Aorta (tissue), 5 donors: ENCODE data around the gene FAM43A. TPM values are rescaled to one million over a fixed set of nuclear protein-coding genes. Genes with fewer than 3 reads are reported as not detected.

Experiments used
- ATAC-seq: fragments of 200-7000 bp; cut with Tn5 transposase; one replicate; pipeline ENCODE4 v1.9.1; 2022; ENCODE audit warnings: moderate library complexity; ENCODE audit not compliant: low FRiP score
- DNase-seq, 2 donors: peaks; one replicate each; pipeline ENCODE4 v3.0.0-alpha.2; 2020
- H3K27ac ChIP-seq, 2 donors: one replicate each; pipeline ENCODE4 v1.5.1; 2013; ENCODE audit warnings: low read length in 2 of 2, mild to moderate bottlenecking in 2 of 2, moderate library complexity in 2 of 2, control low read depth in 1 of 2, inconsistent platforms in 1 of 2, low read depth in 1 of 2
- H3K27me3 ChIP-seq, 2 donors: one replicate each; pipeline ENCODE4 v1.6.1; 2013; ENCODE audit warnings: control low read depth in 1 of 2, low read length in 1 of 2, mild to moderate bottlenecking in 1 of 2, moderate library complexity in 1 of 2; ENCODE audit not compliant: insufficient read depth in 2 of 2, control insufficient read depth in 1 of 2
- H3K36me3 ChIP-seq, 2 donors: one replicate each; pipeline ENCODE4 v1.6.1; 2013; ENCODE audit warnings: control low read depth in 1 of 2, low read length in 1 of 2, mild to moderate bottlenecking in 1 of 2; ENCODE audit not compliant: insufficient read depth in 2 of 2, control insufficient read depth in 1 of 2
- H3K4me1 ChIP-seq, 2 donors: one replicate each; pipeline ENCODE4 v1.6.1; 2013; ENCODE audit warnings: low read length in 2 of 2, control low read depth in 1 of 2, mild to moderate bottlenecking in 1 of 2, moderate library complexity in 1 of 2; ENCODE audit not compliant: insufficient read depth in 2 of 2, control insufficient read depth in 1 of 2
- H3K4me3 ChIP-seq, 2 donors: one replicate each; pipeline ENCODE4 v1.5.1; 2013; ENCODE audit warnings: low read length in 2 of 2, control low read depth in 1 of 2, mild to moderate bottlenecking in 1 of 2
- H3K9me3 ChIP-seq: one replicate; pipeline ENCODE4 v1.6.1; 2013; ENCODE audit warnings: mild to moderate bottlenecking, low read length; ENCODE audit not compliant: control insufficient read depth
- WGBS, 2 donors: extraction: QIAGEN DNeasy Blood & Tissue Kit; methylation state at CpG; one replicate each; pipeline ENCODE4 v1.1.7; 2013; 5-methylcytosine and 5-hydroxymethylcytosine counted together
- intact Hi-C, 2 donors: fragments of 100-400 bp; cut with DNase I; formaldehyde crosslinking; loops; one replicate each; pipeline versions ENCODE4 v1.14.2 to v1.15.0; 2022
- polyA plus RNA-seq, 2 donors: library from polyadenylated mRNA; stranded (reverse); fragments of 200-250 nt; gene quantifications; one replicate each; pipeline ENCODE4 v1.2.3, GENCODE V29; 2013
- total RNA-seq, 2 donors: library from RNA; stranded (reverse); fragmentation: NEBNext Ultra II Directional; extraction: Animal tissue kit (Norgen Biotek cat#: 25700); gene quantifications; one replicate each; pipeline ENCODE4 v1.2.1, GENCODE V29; 2021
- donor health status: healthy with polysubstance abuse.
- donor health status: Bipolar disorder and iron deficiency.
- donor health status: DM: no; HTN: no; CAD: no.
- donor health status: DM: no; HTN: no; CAD: no.
- donor health status: DM: yes; HTN: yes; CAD: no.

The FAM43A gene
- total and polyA plus RNA-seq, 4 donors, result 1.4 to 19.4 (median 5.2) TPM

- no peaks in the 10 kb centered on the region for H3K4me1 ChIP-seq
- intact Hi-C loops, result no loop called here
- H3K27ac ChIP-seq, result no peak overlapping the region
- WGBS, 2 donors, result 60 to 78% methylated on average over 7 of the region's 7 CpGs
- no peak overlapping the region for H3K4me3 ChIP-seq
- H3K27me3 ChIP-seq, result no peaks in the 10 kb centered on the region
- ATAC-seq (no peak), DNase-seq (no peak)
- H3K36me3 ChIP-seq, result no peaks in the 10 kb centered on the region
- peaks cover 2% of the 10 kb centered on the region for H3K9me3 ChIP-seq
Observed at GRCh38 chr3:194723846-194724618, 38.3 kb downstream of the FAM43A start.

GRCh38 chr3:194725346-194725745 lies 39.7 kb downstream of the FAM43A start:
- WGBS, 2 donors, result 59 to 69% methylated on average over 5 of the region's 5 CpGs
- Histone ChIP-seq H3K9me3 (no peaks in the 10 kb centered on the region), H3K4me1 (no peaks in the 10 kb centered on the region), H3K27ac (no peak overlapping the region), H3K36me3 (no peaks in the 10 kb centered on the region), H3K27me3 (no peaks in the 10 kb centered on the region), H3K4me3 (no peak overlapping the region)
- DNase-seq, result no peak
- ATAC-seq, result no peak
- intact Hi-C loops, result no loop called here

GRCh38 chr3:194727435-194728128 lies 41.9 kb downstream of the FAM43A start:
- H3K27me3 ChIP-seq, result peaks cover 0 to 3% of the 10 kb centered on the region in 2 donors
- no peak overlapping the region for H3K27ac ChIP-seq
- H3K36me3 ChIP-seq, result no peaks in the 10 kb centered on the region
- no peak overlapping the region for H3K4me3 ChIP-seq
- H3K4me1 ChIP-seq, result no peaks in the 10 kb centered on the region
- WGBS, 2 donors, result 82 to 83% methylated on average over 11 of the region's 11 CpGs
- no peak for DNase-seq
- no peaks in the 10 kb centered on the region for H3K9me3 ChIP-seq
- intact Hi-C loops, result no loop called here
- no peak for ATAC-seq

GRCh38 chr3:194728986-194729385 lies 43.3 kb downstream of the FAM43A start:
- Histone ChIP-seq H3K27me3 (peaks cover 0 to 3% of the 10 kb centered on the region in 2 donors), H3K36me3 (no peaks in the 10 kb centered on the region), H3K27ac (no peak overlapping the region), H3K4me3 (no peak overlapping the region), H3K4me1 (no peaks in the 10 kb centered on the region), H3K9me3 (no peaks in the 10 kb centered on the region)
- no peak for DNase-seq
- intact Hi-C loops, result no loop called here
- ATAC-seq, result no peak
- 85 to 98% methylated on average over 2 of the region's 2 CpGs for WGBS, 2 donors

GRCh38 chr3:194730365-194730764 lies 44.7 kb downstream of the FAM43A start:
- ATAC-seq, result no peak
- 14 to 25% methylated on average over 10 of the region's 10 CpGs for WGBS, 2 donors
- intact Hi-C loops, result no loop called here
- Histone ChIP-seq H3K27me3 (peaks cover 0 to 3% of the 10 kb centered on the region in 2 donors), H3K36me3 (no peaks in the 10 kb centered on the region), H3K9me3 (no peaks in the 10 kb centered on the region), H3K27ac (no peak overlapping the region), H3K4me3 (no peak overlapping the region), H3K4me1 (no peaks in the 10 kb centered on the region)
- DNase-seq, result no peak

- 95% methylated on average over 5 of the region's 5 CpGs for WGBS, 2 donors
- Histone ChIP-seq H3K4me1 (no peaks in the 10 kb centered on the region), H3K27me3 (peaks cover 0 to 3% of the 10 kb centered on the region in 2 donors), H3K36me3 (no peaks in the 10 kb centered on the region), H3K9me3 (no peaks in the 10 kb centered on the region), H3K27ac (no peak overlapping the region), H3K4me3 (no peak overlapping the region)
- DNase-seq (no peak), ATAC-seq (no peak)
- intact Hi-C loops, result no loop called here
Observed at GRCh38 chr3:194731506-194732073, 45.9 kb downstream of the FAM43A start.

GRCh38 chr3:194732617-194733016 lies 46.9 kb downstream of the FAM43A start:
- intact Hi-C loops, result no loop called here
- H3K4me1 ChIP-seq, result no peaks in the 10 kb centered on the region
- no peak overlapping the region for H3K27ac ChIP-seq
- ATAC-seq, result no peak
- H3K27me3 ChIP-seq, result peaks cover 0 to 4% of the 10 kb centered on the region in 2 donors
- DNase-seq, result no peak
- no peak overlapping the region for H3K4me3 ChIP-seq
- no peaks in the 10 kb centered on the region for H3K9me3 ChIP-seq
- 79 to 86% methylated on average over 4 of the region's 4 CpGs for WGBS, 2 donors
- H3K36me3 ChIP-seq, result no peaks in the 10 kb centered on the region

- peaks cover 0 to 4% of the 10 kb centered on the region in 2 donors for H3K27me3 ChIP-seq
- intact Hi-C loops, result no loop called here
- H3K27ac ChIP-seq, result no peak overlapping the region
- no peak for DNase-seq
- no peaks in the 10 kb centered on the region for H3K36me3 ChIP-seq
- no peak overlapping the region for H3K4me3 ChIP-seq
- no peaks in the 10 kb centered on the region for H3K9me3 ChIP-seq
- 83 to 88% methylated on average over 6 of the region's 6 CpGs for WGBS, 2 donors
- no peaks in the 10 kb centered on the region for H3K4me1 ChIP-seq
- no peak for ATAC-seq
Observed at GRCh38 chr3:194736277-194736895, 50.7 kb downstream of the FAM43A start.
